Ascending aorta (tissue), 2 donors: Measurements from ENCODE around the gene QTRT2. TPM values are rescaled to one million over a fixed set of nuclear protein-coding genes. Genes with fewer than 3 reads are reported as not detected.
A peak's percentile ranks its signal among the peaks of the same experiment; 100 is the strongest.

ENCODE experiments used
- DNase-seq, 2 donors: peaks; one replicate each; pipeline ENCODE4 v3.0.0-alpha.2; 2019; ENCODE audit warnings: low spot score in 2 of 2
- H3K27ac ChIP-seq, 2 donors: fragments of 200-600 bp; sonication (generic); one replicate each; pipeline ENCODE4 v1.5.1; 2016 to 2017; ENCODE audit warnings: mild to moderate bottlenecking in 1 of 2
- H3K27me3 ChIP-seq: fragments of 200-600 bp; sonication (generic); one replicate; pipeline ENCODE4 v1.5.1; 2017
- H3K36me3 ChIP-seq, 2 donors: fragments of 200-600 bp; sonication (generic); one replicate each; pipeline ENCODE4 v1.5.1; 2016
- H3K4me1 ChIP-seq, 2 donors: fragments of 200-600 bp; sonication (generic); one replicate each; pipeline ENCODE4 v1.5.1; 2016 to 2017; ENCODE audit warnings: mild to moderate bottlenecking in 1 of 2
- H3K4me3 ChIP-seq, 2 donors: fragments of 200-600 bp; sonication (generic); one replicate each; pipeline ENCODE4 v1.5.1; 2016 to 2017; ENCODE audit warnings: mild to moderate bottlenecking in 1 of 2
- H3K9me3 ChIP-seq, 2 donors: fragments of 200-600 bp; sonication (generic); one replicate each; pipeline ENCODE4 v1.5.1; 2016
- CTCF ChIP-seq, 3 experiments: fragments of 200-600 bp in 2 of 3; fragments of 450-650 bp in 1 of 3; sonication (generic) in 2 of 3; IDR thresholded peaks; one replicate each; pipeline ENCODE4 v1.5.1; 2016 to 2019; ENCODE audit warnings: antibody characterized with exemption in 3 of 3, mild to moderate bottlenecking in 1 of 3, moderate library complexity in 1 of 3
- intact Hi-C: fragments of 100-400 bp; cut with DNase I; formaldehyde crosslinking; loops from one replicate; pipeline ENCODE4 v1.15.1; 2023
- total RNA-seq: library from RNA; depleted of rRNA; stranded (reverse); fragments of >200 nt; gene quantifications from one replicate; pipeline ENCODE4 v1.1.0, GENCODE V29; 2016

QTRT2 gene
- total RNA-seq = 9.5 TPM

- H3K4me1 ChIP-seq = peaks cover 8% of the 10 kb centered on the region in 2 donors
- peak within 1 kb of the TSS; percentile 73 to 80 for H3K4me3 ChIP-seq
- no peaks in the 10 kb centered on the region for H3K27me3 ChIP-seq
- peak within 1 kb of the TSS; percentile 61 to 68 for H3K27ac ChIP-seq
- no peaks in the 10 kb centered on the region for H3K9me3 ChIP-seq
- intact Hi-C loops = loop anchor here (1.0 to 10.0 kb wide), 9 partner anchors 96 to 1494 kb away; partner anchors contain the start of genes ATG3, ATP6V1A, GRAMD1C and NAA50
- no peaks in the 10 kb centered on the region for H3K36me3 ChIP-seq
- no peak for TF ChIP-seq CTCF (IDR thresholded peaks at IDR 0.05)
- DNase-seq = peak; percentile 96 to 100
These were observed at the start of gene QTRT2, which contains the start of gene CCDC191 for GRCh38 chr3:114056130-114057010. Gene QTRT2, plus strand, starts transcription at chr3:114056737. Its CDS starts 8,521 bp downstream, at chr3:114065258. Gene CCDC191, minus strand, starts transcription at chr3:114056526. Its CDS starts 60 bp downstream, at chr3:114056466.

GRCh38 chr3:114011059-114011797 is 45.3 kb upstream of the QTRT2 start:
- Histone ChIP-seq H3K36me3 (peaks cover 0 to 4% of the 10 kb centered on the region in 2 donors), H3K27ac (no peak overlapping the region), H3K4me3 (no peak overlapping the region), H3K27me3 (no peaks in the 10 kb centered on the region), H3K9me3 (no peaks in the 10 kb centered on the region), H3K4me1 (no peaks in the 10 kb centered on the region)
- intact Hi-C loops = no loop called here
- no peak for DNase-seq
- no peak for TF ChIP-seq CTCF (IDR thresholded peaks at IDR 0.05)

- intact Hi-C loops = no loop called here
- Histone ChIP-seq H3K27me3 (no peaks in the 10 kb centered on the region), H3K9me3 (no peaks in the 10 kb centered on the region), H3K4me3 (no peak overlapping the region), H3K27ac (no peak overlapping the region), H3K36me3 (peaks cover 0 to 4% of the 10 kb centered on the region in 2 donors), H3K4me1 (no peaks in the 10 kb centered on the region)
- no peak for DNase-seq
- TF ChIP-seq CTCF (IDR thresholded peaks at IDR 0.05) = no peak
These were observed 42.3 kb upstream of the QTRT2 start for GRCh38 chr3:114014211-114014610.

DNA sequence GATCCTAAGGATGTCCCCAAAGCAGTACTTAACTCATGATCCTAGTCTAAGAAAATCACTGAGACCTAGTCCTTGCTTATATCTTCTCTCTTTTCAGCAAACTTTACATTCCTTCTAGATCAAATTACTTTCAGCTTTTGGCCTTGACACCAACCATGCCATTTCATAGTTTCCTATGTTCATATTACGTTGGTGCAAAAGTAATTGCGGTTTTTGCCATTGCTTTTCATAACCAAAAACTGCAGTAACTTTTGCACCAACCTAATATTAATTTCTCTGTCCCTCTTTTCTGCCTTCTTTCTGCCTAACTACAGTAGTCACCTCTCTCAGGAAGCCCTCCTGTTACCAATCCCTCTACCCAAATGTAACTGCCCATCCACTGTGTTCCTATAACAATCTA is 37.1 kb upstream of the QTRT2 start:
- Histone ChIP-seq H3K27ac (no peak overlapping the region), H3K9me3 (no peaks in the 10 kb centered on the region), H3K4me3 (no peak overlapping the region), H3K4me1 (no peaks in the 10 kb centered on the region), H3K36me3 (no peaks in the 10 kb centered on the region), H3K27me3 (no peaks in the 10 kb centered on the region)
- DNase-seq = no peak
- intact Hi-C loops = no loop called here
- TF ChIP-seq CTCF (IDR thresholded peaks at IDR 0.05) = no peak

- no peaks in the 10 kb centered on the region for H3K27me3 ChIP-seq
- H3K9me3 ChIP-seq = no peaks in the 10 kb centered on the region
- no peaks in the 10 kb centered on the region for H3K4me1 ChIP-seq
- no peak for TF ChIP-seq CTCF (IDR thresholded peaks at IDR 0.05)
- no peak for DNase-seq
- intact Hi-C loops = no loop called here
- H3K27ac ChIP-seq = no peak overlapping the region
- no peak overlapping the region for H3K4me3 ChIP-seq
- H3K36me3 ChIP-seq = no peaks in the 10 kb centered on the region
These were observed 35.6 kb upstream of the QTRT2 start for GRCh38 chr3:114020907-114021306.
